Skin epidermis (tissue), 12 donors: Measurements from ENCODE around the gene TPGS1.

Source experiments
- H3K27ac ChIP-seq, 21 experiments: fragments of 200-600 bp; sonication (generic) in 11 of 21; one replicate each; pipeline ENCODE4 v1.5.0; 2020; ENCODE audit warnings: mild to moderate bottlenecking in 3 of 21, inconsistent platforms in 2 of 21, moderate library complexity in 2 of 21
- H3K4me3 ChIP-seq, 7 experiments: fragments of 200-600 bp; sonication (generic) in 2 of 7; one replicate each; pipeline ENCODE4 v1.5.0; 2020; ENCODE audit warnings: inconsistent platforms in 2 of 7, mild to moderate bottlenecking in 2 of 7, moderate library complexity in 1 of 7

Gene TPGS1

DNA sequence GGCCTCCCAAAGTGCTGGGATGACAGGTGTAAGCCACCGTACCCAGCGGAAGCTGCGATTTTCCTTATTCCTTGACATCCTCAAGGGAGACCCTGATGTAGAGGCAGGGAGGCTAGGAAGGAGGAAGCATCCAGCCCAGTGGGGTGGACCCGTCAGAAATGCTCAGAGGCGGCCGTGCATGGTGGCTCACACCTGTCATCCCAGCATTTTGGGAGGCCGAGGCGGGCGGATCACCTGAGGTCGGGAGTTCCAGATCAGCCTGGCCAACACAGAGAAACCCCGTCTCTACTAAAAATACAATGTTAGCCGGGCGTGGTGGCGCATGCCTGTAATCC is 48.1 kb downstream of the TPGS1 start:
- H3K4me3 ChIP-seq, result no peak overlapping the region
- H3K27ac ChIP-seq, result no peak overlapping the region

DNA sequence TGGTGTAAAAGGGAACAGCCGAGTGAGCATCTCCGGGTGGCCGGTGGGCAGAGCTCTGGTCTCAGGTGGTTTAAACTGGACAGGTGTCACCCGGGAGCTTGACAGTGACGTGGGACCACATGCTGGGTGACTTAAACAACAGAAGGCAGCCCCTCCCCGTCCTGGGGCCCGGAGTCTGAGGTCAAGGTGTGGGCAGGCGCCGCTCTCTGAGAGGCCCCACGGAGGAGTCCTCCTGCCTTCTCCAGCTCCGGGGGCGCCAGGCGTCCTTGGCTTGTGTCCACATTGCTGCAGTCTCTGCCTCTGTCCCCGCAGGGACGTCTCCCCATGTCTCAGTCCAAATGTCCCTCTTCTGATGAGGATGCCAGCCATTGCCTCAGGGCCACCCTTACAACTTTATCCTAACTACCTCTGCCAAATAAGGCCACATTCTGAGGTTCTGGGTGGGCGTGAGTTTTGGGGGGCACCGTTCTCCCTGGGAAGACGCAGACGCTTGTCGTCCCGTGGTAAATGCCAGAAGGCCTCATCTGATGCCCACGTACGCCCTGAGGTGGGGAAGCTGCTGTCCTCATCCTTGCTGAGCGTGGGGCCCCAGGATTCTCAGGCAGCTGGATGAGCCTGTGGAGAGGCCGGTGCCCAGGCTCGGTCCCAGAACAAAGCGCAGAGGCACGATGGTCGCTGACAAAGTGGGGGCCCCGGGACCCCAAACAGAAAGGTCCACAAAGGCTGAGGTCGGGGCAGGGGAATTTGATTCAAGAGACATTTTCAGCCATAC is 49.5 kb downstream of the TPGS1 start:
- no peak overlapping the region for H3K27ac ChIP-seq

DNA sequence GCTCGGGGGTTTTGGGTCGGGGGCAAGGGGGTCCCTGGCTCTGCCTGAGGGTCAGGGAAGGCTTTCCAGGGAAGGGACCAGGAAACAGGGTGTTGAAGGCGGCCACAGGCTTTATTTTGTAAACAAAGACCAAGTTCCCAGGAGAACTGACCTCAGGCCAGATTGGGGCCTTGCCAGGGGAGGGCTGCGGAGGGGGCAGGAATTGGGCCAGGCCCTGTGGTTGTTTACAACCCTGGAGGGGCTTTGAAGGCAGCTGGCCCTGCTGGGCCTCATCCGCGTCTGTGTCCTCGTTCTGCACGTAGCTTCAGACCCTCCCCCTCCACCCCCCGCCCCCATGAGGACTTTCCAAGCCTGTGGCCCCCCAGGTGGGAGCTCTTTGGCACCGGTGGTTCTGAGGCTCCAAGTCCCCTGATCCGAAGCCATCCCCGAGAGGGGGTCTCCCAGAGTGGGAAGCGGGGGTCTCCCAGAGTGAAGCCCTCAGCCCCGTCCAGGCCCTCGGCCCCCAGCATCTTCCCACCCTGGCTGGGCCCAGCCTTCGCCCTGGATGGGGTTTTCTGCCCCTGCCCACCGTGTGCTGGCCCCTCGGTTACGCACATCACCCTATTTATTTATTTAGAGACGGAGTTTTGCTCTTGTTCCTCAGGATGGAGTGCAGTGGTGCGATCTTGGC is 51.6 kb downstream of the TPGS1 start:
- Histone ChIP-seq H3K27ac (peak overlapping the region in 1 of 21 experiments; percentile 6), H3K4me3 (no peak overlapping the region)

More for the DNA sequence above, 49.5 kb downstream of the TPGS1 start:
- H3K4me3 ChIP-seq, result no peak overlapping the region

DNA sequence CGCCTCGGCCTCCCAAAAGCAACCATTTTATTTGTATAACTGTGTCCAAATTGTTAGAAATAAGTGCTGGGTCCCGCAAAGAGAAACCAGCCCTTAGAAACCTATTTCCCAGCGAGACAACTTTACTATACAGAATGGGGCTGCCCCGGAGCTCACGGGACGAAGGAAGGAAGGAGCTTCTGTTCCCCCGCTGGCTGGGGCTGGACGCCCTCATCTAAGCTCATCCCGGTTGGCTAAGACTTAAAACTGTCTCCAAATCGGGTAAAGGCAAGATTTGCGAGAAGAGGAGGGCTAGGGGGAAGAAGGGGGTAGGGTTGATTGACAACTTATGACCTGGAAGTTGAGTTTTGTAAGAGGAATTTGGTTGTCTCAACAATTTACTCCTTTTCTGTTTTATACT is 52.8 kb downstream of the TPGS1 start:
- no peak overlapping the region for H3K4me3 ChIP-seq
- H3K27ac ChIP-seq, result no peak overlapping the region

DNA sequence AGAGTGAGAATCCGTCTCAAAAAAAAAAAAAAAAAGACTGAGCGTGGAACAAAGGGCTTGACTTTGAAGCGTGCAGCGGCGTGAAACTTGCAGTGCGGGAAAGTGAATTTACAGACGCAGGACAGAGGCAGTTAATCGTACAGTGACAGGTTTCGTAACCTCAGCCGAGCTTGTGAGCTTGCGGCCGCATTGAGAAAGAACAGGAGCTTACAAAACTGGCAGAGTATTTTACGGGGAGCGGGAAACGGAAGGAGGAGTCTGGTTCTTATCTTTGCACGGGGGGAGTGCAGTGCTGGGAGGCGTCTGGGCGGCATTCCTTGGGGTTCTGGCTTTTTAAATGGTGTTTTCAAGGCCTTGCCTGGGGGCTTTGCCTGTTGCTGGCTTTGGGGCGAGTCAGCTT is 59.1 kb downstream of the TPGS1 start:
- H3K27ac ChIP-seq, result no peak overlapping the region

DNA sequence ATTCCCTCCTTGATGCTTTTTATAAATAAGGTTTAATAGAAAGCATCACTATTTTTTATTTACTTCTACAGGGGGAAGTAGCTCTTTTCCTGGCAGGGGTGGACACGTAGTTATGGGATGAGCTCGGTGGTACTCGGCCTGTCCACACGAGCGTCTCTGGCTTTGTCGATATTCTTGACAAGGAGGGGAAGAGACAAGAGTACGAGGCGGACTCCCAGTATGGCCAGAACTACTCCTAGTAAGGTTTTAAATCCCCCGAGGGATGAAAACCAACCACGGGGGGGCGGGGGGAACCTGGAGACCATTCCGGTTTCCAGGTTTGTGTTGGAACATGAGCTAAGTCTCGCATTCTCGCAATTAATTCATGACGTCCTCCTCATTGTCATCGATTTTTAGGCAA is 59.5 kb downstream of the TPGS1 start:
- Histone ChIP-seq H3K4me3 (no peak overlapping the region), H3K27ac (peak overlapping the region in 1 of 21 experiments; percentile 14)

More for the DNA sequence above, 59.1 kb downstream of the TPGS1 start:
- no peak overlapping the region for H3K4me3 ChIP-seq

DNA sequence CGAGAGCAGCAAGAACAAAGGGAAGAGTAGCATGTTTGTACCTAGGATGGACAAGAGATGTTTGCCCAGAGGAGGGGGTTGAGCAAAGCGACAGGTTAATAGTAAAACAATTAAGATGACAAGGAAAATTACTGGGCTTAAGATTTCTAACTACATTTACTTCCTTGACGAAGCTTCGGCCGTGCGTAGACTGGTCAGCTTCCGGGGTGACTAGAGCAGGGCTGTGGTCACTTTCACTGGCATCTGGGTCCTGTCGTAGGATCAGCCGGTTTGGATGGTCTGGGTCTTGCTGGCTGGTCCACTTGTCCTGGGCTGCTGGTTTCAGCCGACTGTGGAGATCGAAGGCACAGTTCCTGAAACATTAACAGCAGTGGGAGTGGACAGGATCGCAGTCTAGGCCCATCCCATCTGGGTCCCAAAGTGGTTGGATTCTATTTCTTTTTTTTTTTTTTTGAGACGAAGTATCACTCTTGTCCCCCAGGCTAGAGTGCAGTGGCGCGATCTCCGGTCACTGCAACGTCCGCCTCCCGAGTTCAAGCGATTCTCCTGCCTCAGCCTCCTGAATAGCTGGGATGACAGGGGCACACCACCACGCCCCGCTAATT is 60.1 kb downstream of the TPGS1 start:
- Histone ChIP-seq H3K27ac (no peak overlapping the region), H3K4me3 (no peak overlapping the region)
